HG02759 (cell line): ENCODE measurements around the gene SLC38A9.
"Not testable (repeated sequence)": the region's sequence is repeated elsewhere in the genome, so short reads cannot be mapped to it uniquely, and the experiment has no call there.

ENCODE experiments used
- ATAC-seq: cut with Tn5 transposase; IDR thresholded peaks from one replicate; pipeline ENCODE4 v1.9.1; 2021; ENCODE audit warnings: mild to moderate bottlenecking, moderate library complexity; ENCODE audit not compliant: unreplicated experiment

Gene SLC38A9

DNA sequence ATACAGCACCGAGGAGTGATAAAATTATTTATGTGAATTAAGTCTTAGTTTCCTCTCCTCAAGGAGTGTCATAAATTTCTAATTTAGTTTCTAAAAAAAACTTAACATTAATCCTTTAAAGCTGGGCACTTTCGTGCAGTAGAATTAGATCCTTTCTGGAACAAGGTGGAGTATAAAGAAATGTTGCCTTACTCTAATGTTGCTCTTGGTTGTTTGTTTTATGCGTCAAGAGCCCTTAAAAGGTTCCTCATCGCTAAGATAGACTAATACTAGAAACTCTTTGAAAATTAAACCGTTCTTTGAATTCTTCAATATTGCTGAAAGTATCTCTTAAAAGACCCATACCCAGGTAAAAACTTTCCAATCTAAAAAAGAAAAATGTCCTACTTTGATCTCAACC lies 93.8 kb downstream of the SLC38A9 start:
- ATAC-seq = no peak

DNA sequence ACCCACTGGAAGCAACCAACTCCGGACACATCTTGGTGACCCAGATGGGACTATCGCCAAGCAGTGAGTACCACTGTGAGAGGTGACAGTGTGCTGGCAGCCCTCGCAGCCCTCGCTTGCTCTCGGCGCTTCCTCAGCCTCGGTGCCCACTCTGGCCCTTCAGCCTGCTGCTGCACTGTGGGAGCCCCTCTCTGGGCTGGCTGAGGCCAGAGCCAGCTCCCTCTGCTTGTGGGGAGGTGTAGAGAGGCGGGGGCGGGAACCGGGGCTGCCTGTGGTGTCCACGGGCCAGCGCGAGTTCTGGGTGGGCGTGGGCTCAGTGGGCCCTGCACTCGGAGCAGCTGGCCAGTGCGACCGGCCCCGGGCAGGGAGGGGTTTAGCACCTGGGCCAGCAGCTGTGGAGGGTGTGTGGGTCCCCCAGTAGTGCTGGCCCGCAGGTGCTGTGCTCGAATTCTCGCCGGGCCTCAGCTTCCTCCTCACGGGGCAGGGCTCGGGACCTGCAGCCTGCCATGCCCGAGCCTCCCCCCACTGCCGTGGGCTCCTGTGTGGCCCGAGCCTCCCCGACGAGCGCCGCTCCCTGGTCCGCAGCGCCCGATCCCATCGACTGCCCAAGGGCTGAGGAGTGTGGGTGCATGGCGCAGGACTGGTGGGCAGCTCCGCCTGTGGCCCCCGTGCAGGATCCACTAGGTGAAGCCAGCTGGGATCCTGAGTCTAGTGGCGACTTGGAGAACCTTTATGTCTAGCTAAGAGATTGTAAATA lies 98.8 kb downstream of the SLC38A9 start:
- ATAC-seq = no peak

DNA sequence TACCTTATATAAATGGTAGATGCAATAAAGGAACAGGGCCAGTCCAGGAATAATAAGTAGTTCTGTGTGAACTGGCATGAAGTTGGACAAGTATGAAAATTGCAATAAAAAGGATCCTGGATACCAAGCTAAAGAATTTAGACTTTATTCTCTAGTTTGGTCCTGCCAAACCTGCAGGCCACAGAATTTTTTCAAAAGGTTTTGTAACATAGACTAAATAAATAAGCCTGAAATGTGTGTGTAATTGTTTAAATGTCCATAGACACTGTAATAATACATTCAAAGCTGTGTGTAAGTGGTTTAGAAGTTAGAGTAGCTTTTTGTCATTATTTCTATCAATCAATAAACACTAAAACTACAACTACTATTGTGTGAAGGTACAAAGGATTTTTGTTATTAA lies 101.6 kb downstream of the SLC38A9 start:
- no peak for ATAC-seq

DNA sequence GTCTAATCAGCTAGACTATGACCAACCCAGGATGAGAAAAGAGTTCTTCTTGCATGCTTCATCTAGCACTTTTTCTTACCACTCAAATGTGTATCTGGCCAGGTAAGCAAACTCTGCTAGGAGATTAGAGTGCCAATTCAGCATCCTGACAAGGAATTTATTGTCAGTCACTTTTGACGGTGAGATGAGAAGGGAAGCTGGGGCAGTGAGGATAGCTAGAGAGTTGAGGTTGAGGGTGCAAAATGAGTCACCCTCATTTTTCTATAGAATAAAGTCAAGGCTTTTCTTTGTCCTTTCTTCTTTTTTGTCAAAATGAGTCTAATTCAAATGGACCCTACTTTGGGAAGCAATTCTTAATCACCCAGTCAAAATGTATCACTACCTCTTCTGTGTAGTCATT lies 102.7 kb downstream of the SLC38A9 start:
- ATAC-seq = no peak

DNA sequence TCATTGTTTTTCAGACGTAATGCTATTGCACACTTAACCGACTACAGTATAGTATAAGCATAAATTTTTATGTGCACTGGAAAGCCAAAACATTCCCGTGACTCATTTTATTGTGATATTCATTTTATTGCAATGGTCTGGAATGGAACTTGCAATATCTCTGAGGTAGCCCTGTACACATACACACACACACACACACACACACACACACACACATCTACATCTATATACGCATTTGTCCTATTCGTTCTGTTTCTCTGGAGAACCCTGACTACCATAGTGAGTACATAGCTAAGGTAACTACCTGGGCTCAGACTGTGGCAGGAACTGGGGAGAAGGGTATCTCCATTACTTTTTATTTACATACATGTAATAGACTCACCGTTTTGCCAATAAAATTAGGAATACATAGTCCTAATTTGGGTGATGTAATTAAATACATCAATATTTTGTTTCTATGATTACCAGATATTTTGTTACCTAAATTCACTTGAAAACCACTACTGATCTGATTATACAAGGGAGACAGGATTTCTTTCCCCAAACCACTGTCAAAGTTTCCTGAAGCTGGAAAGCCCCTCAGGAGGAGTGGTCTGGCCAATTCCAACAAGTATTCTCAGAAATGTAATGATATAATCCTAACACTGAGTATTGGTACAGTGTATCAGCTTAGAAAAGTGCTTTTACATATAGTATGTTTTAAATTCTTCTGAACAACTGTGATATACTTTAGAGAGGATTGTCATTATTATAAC lies 103.4 kb downstream of the SLC38A9 start:
- no peak for ATAC-seq

DNA sequence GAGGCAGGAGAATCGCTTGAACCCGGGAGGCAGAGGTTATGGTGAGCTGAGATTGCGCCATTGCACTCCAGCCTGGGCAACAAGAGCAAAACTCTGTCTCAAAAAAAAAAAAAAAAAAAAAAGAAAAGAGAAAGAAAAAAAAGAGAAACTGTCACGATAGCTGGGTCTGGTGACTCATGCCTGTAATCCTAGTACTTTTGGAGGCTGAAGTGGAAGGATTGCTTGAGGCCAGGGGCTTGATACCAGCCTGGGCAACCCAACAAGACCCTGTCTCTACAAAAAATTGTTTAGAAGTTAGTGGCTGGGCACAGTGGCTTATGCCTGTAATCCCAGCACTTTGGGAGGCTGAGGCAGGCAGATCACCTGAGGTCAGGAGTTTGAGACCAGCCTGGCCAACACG lies 104.8 kb downstream of the SLC38A9 start:
- ATAC-seq = not testable (repeated sequence)

DNA sequence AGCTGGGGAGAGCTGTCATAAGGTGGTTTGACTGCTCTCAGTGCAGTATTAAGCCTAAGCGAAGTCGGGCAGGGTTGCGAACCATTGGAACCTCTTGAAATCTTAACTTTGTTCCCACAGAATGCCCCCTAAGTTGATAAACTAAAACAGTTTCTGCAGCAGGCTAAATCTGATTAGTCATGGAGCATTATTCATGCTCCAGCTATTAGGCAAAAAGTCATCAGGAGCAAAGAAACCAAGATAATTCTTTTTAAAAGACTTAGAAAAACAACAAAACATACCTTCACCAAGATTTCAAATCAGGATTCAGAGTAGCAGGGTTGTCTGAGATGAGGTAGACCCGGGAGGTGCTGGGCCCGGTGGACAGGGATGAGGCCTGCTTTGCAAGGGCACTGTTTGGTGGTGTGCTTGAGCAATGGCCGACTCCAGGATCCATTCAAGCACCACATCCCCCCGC lies 107.5 kb downstream of the SLC38A9 start:
- ATAC-seq = no peak

DNA sequence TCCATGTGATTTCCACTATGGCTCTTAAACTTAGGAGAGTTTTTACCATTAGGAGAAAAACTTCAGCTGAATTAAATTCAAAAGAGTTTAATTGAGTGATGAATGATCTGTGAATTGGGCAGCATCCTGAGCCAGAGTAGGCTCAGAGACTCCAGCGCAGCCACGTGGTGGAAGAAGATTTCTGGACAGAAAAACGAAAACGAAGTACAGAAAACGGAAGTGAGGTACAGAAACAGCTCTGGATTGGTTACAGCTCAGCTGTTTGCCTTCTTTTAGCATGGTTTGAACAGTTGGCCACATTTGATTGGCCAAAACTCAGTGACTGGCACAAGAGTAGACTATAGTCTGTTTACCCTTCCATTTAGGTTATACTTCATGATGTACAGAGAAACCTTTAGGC lies 108.2 kb downstream of the SLC38A9 start:
- ATAC-seq = no peak

DNA sequence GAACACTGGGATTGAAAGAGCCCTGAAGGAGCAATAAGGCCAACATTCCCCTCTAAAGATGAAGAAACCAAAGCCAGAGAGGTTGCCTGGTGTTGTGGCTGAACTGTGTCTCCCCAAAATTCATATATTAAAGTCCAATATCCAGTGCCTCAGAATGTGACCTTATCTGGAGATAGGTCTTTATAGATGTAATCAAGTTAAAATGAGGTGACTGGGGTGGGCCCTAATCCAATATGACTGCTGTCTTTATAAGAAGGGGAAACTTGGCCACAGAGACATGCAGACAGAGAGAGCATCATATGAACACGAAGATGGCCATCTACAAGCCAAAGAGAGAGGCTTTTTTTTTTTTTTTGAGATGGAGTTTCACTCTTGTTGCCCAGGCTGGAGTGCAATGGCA lies 110.5 kb downstream of the SLC38A9 start:
- no peak for ATAC-seq

DNA sequence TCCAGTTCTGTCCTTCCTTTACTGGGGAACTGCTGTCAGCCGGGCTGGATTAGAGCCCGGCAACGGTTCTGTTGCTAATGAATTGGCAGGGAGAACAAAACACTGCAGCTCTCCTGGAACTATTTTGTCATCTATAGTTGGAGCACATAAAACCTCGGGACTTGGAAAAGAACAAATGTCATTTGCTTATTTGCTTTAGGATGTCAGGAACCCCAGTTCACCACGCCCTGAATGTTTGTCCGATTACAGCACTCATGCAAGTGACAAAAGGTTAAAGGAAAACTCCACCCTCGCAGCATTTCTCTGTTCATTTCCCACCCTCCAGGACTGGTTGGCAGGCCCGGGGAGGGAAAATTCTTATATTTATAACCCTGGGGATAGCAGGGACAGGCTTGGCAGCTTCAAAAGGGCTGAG lies 110.9 kb downstream of the SLC38A9 start:
- no peak for ATAC-seq

DNA sequence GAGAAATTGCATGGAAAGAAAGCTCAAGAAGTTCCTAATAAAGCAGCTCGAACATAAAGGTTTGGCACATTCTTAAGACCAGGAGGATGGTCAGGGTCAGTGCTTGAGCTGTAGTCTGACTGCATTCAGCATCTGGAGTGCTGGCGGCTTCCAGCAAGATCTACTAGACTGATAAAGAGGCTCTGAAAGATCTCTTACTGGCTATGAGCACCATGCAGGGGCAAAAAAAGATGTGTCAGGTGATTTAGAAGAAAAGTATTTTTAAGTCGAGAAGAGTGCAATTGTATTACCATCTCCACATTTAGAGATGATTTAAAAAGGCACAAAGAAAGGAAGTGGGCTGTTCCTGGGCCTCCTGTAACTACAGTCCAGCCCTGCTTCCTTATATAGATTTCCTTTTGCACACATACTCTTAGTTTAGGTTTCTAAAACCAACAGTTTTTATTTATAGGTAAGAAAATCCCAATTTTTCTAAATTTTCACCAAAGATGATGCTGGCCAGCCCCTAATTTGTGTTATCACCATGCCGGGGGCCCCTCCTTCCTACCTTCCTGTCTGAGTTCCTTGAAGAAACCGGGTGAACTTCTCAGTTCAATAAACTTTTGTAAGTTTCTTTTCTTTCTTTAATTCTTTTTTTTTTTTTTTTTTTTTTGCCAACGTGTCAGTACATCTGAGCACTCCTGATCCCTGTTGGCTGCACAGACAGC lies 111.5 kb downstream of the SLC38A9 start:
- ATAC-seq = peak; percentile 54

DNA sequence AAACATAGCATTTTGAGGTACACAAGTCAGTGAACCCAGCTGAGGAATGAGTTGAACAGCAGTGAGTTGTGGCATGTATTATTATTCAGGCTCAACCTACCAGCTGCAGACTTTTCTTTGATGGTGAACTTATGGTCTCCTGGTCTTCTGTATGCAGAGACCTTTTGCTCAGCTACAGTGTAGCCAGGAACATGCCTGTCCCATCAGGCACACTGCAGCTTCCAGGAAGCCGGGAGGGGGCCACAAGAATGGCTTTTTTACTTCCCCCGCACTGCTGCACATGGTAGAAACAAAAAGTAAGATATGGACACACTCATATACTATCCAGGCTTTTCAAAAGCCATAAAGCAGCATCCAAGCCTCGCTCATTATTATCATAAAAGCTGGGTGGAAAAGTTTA lies 112.0 kb downstream of the SLC38A9 start:
- ATAC-seq = no peak

DNA sequence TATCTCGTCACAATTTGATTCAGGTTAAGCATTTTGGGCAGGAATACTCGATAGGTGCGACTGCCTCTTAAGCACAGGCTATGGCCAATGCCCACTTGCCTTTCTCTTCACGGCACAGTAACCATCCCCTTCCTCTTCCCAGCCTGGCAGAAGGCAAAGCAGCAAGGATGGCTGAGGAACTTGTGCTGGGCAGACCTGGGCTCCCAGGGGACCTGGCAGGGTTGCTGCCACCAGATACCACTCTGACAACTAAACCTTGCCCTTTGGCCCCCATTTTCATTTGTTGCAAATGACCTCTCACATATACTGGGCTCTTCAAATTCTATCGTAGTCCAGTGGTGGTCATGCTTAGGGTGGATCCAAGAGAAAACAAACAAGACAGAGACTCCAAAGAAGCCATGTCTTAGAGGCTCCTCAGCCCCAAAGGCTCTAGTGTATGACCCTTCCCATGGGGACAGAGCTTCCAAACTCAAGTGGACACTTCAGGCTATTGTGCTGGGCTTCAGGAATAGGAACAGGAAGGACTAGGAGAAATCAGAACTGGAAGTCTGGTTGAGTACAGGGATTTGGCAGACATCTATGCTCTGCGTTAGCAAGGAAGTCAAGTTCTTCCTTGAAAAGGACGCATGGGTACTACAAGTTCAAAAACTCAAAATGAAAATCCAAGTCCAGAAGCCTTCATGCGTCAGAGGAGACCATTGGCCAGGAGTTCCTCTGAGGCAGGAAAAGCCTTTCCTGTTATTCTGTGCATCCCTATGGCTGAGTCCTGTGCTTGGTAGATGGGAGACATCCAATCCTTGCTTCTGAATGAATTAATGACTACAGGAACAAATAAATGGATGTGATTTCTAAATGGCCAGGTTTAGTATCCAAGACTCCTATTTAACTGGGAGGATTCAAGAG lies 112.7 kb downstream of the SLC38A9 start:
- ATAC-seq = no peak

DNA sequence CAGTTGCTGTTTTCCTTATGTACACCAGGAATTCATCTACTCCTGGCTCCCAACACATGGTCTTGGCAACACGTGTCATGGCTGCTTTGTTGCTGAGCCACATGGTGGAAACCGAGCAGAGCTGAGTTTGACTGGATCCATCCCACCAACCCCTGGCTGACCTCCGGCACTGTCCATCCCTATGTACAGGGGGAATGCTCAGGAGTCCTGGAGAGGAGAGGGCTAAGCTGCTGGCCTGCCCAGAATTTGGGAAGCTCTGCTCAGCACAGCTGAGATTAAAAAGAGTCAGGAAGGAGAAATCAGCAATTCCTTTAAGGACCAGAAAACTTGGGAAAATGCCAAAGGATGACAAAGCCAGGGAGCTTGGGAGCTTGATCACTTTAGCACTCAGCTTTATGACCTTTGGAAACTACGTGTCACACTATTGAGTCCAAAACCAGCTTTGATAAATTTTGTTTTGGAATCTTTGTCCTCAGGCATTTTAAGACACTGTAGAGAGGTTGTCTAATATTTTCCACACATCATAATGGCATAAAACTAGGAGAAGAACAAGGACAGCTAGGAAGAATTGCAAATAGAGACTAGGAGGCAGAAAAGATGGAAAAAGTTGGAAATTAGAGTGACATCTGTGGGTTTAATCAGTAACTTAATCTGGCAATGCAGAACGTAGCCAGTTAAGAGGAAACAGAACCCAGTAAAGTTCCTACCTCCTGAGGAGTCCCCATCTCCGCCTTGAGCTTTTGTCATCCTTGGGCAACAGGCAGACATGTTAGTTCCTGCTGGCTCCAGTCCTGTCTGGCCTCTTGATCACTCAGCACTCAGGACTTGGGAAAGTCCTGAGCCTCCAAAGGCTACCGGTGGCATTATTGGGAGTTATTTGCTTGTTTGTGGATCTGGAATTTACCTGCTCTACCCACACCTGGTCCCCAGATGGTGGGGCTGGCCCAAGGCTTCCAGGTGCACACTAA lies 114.8 kb downstream of the SLC38A9 start:
- ATAC-seq = no peak

DNA sequence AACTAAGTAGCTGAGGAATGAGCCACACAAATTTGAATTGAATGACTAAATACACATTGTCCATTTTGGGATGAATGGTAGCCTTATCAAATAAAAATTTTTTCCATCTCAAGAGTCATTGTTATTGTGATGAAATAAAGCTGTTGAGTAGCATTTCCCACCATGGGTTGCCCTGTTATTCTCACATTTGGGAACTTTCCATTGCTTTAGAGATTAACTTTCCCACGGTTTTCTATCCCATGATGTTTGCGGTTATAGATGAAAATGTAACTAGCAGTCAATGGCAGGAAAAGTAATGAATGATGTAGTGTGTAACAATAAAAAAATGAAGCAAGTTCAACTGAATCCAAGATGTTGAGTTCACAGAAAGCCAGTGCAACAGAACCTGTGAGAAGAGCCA lies 117.5 kb downstream of the SLC38A9 start:
- no peak for ATAC-seq

DNA sequence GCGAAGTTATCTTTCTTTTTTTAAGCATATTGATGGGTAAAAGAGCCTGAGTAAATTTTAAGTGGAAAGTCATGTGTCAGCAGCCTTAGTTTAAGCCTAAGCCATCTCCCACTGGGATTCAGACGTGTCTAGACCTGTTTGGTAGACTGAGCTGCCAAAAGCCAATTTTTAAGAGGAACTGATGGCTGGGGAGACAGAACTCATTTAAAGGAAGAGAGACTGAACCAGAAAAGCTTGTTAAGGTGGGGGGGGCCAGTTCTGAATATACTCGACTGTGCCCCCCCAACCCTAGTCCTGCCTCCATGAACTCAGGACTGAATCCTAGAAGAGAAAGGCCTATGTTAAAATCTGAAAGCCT lies 119.0 kb downstream of the SLC38A9 start:
- ATAC-seq = no peak

DNA sequence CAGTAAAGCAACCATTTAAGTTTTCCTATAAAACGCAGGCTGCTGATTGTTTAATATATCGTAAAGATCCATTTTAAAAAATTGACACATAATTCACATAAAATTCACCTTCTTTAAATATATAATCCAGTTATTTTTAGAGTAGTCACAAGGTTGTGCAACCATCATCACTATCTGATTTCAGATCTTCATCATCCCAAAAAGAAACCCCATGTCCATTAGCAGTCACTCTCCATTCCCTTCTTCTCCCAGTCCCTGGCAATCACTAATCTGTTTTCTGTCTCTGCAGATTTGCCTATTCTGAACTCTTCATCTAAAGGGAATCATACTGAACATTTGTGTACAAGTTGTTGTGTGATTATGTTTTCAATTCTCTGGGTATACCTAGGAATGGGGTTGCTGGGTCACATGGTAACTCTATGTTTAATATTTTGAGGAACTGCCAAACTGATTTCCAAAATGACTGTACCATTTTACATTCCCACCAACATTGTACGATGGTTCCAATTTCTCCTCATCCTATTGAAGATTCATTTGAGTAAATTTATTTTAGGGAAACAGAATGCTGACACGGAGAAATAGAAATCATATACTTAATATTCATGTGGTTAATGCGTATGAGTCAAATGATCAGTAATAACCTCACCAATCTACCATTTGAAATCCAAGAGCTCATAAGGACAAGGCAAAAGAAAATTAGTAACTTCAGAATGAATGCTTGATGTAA lies 119.6 kb downstream of the SLC38A9 start:
- no peak for ATAC-seq

DNA sequence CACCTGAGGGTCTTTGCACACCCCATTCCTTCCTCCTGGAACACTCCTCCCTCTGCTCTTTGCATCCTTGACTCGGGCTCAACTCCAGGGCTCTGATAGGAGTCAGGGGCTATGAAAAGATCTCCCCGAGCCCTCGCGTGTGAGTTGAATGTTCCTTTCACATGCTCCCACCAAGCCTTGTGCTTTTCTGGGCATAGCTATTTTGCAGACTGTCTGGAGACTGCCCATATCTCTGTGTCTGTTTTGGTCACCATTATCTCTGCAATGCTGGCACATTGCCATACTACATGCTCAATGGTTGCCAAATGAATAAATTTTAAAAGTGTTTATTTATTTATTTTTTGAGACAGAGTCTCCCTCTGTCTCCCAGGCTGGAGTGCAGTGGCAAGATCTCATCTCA lies 120.4 kb downstream of the SLC38A9 start:
- ATAC-seq = no peak

DNA sequence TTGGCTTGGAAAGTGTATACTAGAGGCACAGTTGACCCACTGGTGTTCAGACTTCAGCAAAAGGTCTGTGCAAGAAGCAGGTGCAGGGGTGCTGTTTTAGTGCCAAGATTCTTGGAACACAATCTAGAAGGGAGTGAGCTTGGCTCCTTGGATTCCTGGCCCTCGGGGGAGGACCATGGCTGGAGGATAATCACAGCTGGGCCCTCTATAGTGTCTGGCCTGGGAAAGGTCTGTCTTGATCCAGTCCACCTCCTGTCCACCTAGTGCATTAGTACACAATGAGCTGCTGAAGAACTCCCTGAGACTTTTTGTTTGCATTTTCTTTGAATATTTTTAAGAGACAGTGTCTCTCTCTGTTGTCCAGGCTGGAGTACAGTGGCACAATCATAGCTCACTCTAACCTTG lies 126.9 kb downstream of the SLC38A9 start:
- ATAC-seq = no peak
